Vagina (tissue), 2 donors: ENCODE data around the gene PLEKHS1. TPM values are rescaled to one million over a fixed set of nuclear protein-coding genes. Genes with fewer than 3 reads are reported as not detected.
"Not testable (repeated sequence)": the region's sequence is repeated elsewhere in the genome, so short reads cannot be mapped to it uniquely, and the experiment has no call there.

Experiments used
- DNase-seq, 2 donors: peaks; one replicate each; pipeline ENCODE4 v3.0.0-alpha.2; 2017; ENCODE audit errors: extremely low spot score in 2 of 2
- H3K27ac ChIP-seq: fragments of 200-600 bp; sonication (generic); one replicate; pipeline ENCODE4 v1.5.1; 2019
- H3K27me3 ChIP-seq: fragments of 200-600 bp; sonication (generic); one replicate; pipeline ENCODE4 v1.5.1; 2019
- H3K36me3 ChIP-seq, 2 donors: fragments of 200-600 bp; sonication (generic); one replicate each; pipeline ENCODE4 v1.5.1; 2017 to 2019
- H3K4me1 ChIP-seq: fragments of 200-600 bp; sonication (generic); one replicate; pipeline ENCODE4 v1.5.1; 2019
- H3K4me3 ChIP-seq, 2 donors: fragments of 200-600 bp; sonication (generic); 1 replicate in 1 of 2; 2 replicates in 1 of 2; pipeline ENCODE4 v1.5.1; 2016 to 2019
- H3K9me3 ChIP-seq: fragments of 200-600 bp; sonication (generic); one replicate; pipeline ENCODE4 v1.5.1; 2019
- POLR2A ChIP-seq, 2 donors: fragments of 450-650 bp; IDR thresholded peaks; one replicate each; pipeline ENCODE4 v1.6.1; 2017; ENCODE audit warnings: antibody characterized with exemption in 2 of 2, mild to moderate bottlenecking in 2 of 2, moderate library complexity in 2 of 2
- POLR2AphosphoS5 ChIP-seq, 2 donors: sonication (generic); formaldehyde crosslinking; IDR thresholded peaks; one replicate each; pipeline ENCODE4 v1.9.0; 2017; ENCODE audit warnings: antibody characterized with exemption in 2 of 2, mild to moderate bottlenecking in 2 of 2, low read depth in 1 of 2; ENCODE audit not compliant: insufficient read depth in 1 of 2
- intact Hi-C: fragments of 100-400 bp; cut with DNase I; formaldehyde crosslinking; loops from one replicate; pipeline ENCODE4 v1.15.1; 2023
- microRNA-seq: library from miRNA; unstranded; fragments of <30 nt; microRNA quantifications from one replicate; pipeline ENCODE4, GENCODE V29; 2017; ENCODE audit warnings: borderline number of aligned reads, borderline replicate concordance
- small RNA-seq: library from RNA; depleted of rRNA; stranded (forward); fragments of <200 nt; gene quantifications from one replicate; pipeline ENCODE3, GENCODE V24; 2016
- total RNA-seq: library from RNA; depleted of rRNA; stranded (reverse); fragments of >200 nt; gene quantifications from one replicate; pipeline ENCODE4 v1.2.3, GENCODE V29; 2016
- TF ChIP-seq, protein P1 (sequence below), 3 experiments: fragments of 450-650 bp in 2 of 3; fragments of 200-600 bp in 1 of 3; sonication (generic) in 1 of 3; IDR thresholded peaks; one replicate each; pipeline ENCODE4 v1.5.1; 2017 to 2019; ENCODE audit warnings: antibody characterized with exemption in 3 of 3, mild to moderate bottlenecking in 2 of 3, moderate library complexity in 2 of 3

Gene PLEKHS1
- total RNA-seq, 1 donor from 2014 or later: not detected

DNA sequence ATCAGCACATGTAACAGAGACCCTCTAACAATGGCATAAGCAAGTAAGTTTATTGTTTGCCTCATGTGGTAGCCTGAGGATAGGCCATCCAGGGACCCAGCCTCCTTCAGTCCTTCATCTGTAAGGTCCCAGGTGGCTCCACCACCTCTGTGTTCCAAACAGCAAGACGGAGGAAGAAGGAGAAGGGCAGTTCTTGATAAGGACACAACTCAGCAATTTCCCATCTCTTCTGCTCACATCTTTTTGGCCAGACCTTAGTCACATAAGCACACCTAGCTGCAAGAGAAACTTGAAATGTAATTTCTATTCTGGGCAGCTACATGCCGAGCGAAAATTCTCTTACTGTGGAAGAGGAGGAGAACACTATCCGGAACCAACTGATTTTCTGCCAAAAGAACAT lies 68.5 kb downstream of the PLEKHS1 start:
- Histone ChIP-seq H3K36me3 (no peaks in the 10 kb centered on the region), H3K27me3 (no peaks in the 10 kb centered on the region), H3K4me3 (no peak overlapping the region), H3K9me3 (no peaks in the 10 kb centered on the region), H3K27ac (no peak overlapping the region), H3K4me1 (no peaks in the 10 kb centered on the region)
- intact Hi-C loops: no loop called here
- DNase-seq: no peak
- TF ChIP-seq POLR2AphosphoS5 (IDR thresholded peaks at IDR 0.05; ENCODE audit: insufficient read depth in 1 of 2, low read depth in 1 of 2) (no peak), POLR2A (IDR thresholded peaks at IDR 0.05) (no peak)
- TF ChIP-seq, protein P1, sequence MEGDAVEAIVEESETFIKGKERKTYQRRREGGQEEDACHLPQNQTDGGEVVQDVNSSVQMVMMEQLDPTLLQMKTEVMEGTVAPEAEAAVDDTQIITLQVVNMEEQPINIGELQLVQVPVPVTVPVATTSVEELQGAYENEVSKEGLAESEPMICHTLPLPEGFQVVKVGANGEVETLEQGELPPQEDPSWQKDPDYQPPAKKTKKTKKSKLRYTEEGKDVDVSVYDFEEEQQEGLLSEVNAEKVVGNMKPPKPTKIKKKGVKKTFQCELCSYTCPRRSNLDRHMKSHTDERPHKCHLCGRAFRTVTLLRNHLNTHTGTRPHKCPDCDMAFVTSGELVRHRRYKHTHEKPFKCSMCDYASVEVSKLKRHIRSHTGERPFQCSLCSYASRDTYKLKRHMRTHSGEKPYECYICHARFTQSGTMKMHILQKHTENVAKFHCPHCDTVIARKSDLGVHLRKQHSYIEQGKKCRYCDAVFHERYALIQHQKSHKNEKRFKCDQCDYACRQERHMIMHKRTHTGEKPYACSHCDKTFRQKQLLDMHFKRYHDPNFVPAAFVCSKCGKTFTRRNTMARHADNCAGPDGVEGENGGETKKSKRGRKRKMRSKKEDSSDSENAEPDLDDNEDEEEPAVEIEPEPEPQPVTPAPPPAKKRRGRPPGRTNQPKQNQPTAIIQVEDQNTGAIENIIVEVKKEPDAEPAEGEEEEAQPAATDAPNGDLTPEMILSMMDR (IDR thresholded peaks at IDR 0.05): no peak

DNA sequence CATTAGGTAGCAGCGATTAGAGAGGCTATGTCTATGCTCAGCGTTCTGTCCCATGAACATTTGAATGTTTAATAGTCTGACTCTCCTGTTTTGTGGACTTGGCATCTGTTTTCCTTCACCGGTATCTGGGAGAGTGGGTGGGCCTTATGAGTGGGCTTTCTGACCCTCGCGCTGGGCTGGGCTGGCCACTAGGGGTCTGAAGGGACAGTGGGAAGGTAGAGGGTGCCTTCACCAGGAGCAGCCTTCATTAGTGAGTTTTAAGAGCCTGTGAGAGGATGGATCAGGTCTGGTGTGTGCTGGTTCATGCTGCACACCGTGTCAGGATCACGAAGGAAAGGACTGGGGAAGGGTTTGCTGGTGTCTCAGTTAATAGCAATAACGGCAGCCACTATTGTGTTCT lies 69.0 kb downstream of the PLEKHS1 start:
- DNase-seq: no peak
- H3K36me3 ChIP-seq: no peaks in the 10 kb centered on the region

DNA sequence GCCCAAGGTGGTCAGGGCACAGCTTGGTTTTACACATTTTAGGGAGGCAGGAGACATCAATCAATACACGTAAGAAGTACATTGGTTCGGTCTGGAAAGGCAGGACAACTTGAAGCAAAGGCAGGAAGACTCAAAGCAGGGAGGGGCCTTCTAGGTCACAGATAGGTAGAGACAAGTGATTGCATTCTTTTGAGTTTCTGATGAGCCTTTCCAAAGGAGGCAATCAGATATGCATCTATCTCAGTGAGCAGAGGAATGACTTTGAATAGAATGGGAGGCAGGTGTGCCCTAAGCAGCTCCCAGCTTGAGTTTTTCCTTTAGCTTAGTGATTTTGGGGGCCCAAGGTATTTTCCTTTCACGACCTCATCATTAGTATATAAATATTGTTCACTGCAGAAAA lies 69.8 kb downstream of the PLEKHS1 start:
- intact Hi-C loops, H3K9me3 ChIP-seq, H3K4me1 ChIP-seq, H3K27me3 ChIP-seq, DNase-seq, H3K36me3 ChIP-seq, H3K27ac ChIP-seq, H3K4me3 ChIP-seq: not testable (repeated sequence)

More for the DNA sequence above, 69.0 kb downstream of the PLEKHS1 start:
- TF ChIP-seq POLR2A (IDR thresholded peaks at IDR 0.05) (no peak), POLR2AphosphoS5 (IDR thresholded peaks at IDR 0.05; ENCODE audit: insufficient read depth in 1 of 2, low read depth in 1 of 2) (no peak)
- TF ChIP-seq, protein P1 (IDR thresholded peaks at IDR 0.05): no peak
- H3K9me3 ChIP-seq: no peaks in the 10 kb centered on the region
- no peak overlapping the region for H3K27ac ChIP-seq
- no peaks in the 10 kb centered on the region for H3K27me3 ChIP-seq
- no peaks in the 10 kb centered on the region for H3K4me1 ChIP-seq
- H3K4me3 ChIP-seq: no peak overlapping the region
- intact Hi-C loops: no loop called here

DNA sequence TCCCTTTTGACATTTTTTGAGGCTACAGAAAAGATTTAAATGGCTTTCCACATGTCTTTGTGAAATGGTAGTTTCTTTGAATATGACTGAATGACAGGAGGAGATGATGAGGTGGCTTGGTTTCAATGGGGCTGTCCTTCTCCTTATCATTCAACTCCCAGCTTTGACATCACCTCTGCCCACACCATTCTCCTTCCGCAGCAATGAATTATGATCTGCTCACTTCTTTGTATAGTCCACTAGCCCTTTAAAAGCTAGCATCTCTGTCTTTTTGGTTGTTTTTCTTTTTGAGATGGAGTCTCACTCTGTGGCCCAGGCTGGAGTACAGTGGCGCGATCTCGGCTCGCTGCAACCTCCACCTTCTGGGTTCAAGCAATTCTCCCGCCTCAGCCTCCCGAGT lies 70.7 kb downstream of the PLEKHS1 start:
- DNase-seq: no peak
- Histone ChIP-seq H3K27ac (no peak overlapping the region), H3K27me3 (no peaks in the 10 kb centered on the region), H3K36me3 (no peaks in the 10 kb centered on the region), H3K9me3 (no peaks in the 10 kb centered on the region), H3K4me3 (no peak overlapping the region), H3K4me1 (no peaks in the 10 kb centered on the region)
- TF ChIP-seq, protein P1 (IDR thresholded peaks at IDR 0.05): no peak
- TF ChIP-seq POLR2AphosphoS5 (IDR thresholded peaks at IDR 0.05; ENCODE audit: insufficient read depth in 1 of 2, low read depth in 1 of 2) (no peak), POLR2A (IDR thresholded peaks at IDR 0.05) (no peak)
- intact Hi-C loops: no loop called here

DNA sequence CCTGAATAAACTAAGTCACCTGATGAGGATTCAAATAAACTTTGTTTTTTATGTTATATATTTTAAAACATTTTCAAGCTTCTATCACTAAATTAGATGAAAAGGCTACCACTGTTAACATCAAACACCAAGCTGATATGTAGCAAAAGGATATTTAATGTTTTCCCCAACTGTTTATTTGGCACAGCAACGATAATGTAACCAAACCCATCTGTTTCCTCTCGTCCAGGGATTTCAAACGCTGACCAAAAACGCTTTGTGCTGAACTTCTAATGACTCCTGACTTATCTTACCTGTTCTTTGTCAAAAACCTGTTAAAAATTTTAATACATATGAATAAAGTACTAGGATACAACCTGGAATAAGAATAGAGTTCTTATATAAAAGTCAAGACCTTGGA lies 71.9 kb downstream of the PLEKHS1 start:
- Histone ChIP-seq H3K36me3 (no peaks in the 10 kb centered on the region), H3K27me3 (no peaks in the 10 kb centered on the region), H3K9me3 (no peaks in the 10 kb centered on the region), H3K27ac (no peak overlapping the region), H3K4me1 (no peaks in the 10 kb centered on the region), H3K4me3 (no peak overlapping the region)
- TF ChIP-seq POLR2AphosphoS5 (IDR thresholded peaks at IDR 0.05; ENCODE audit: insufficient read depth in 1 of 2, low read depth in 1 of 2): no peak
- DNase-seq: no peak
- intact Hi-C loops: no loop called here

DNA sequence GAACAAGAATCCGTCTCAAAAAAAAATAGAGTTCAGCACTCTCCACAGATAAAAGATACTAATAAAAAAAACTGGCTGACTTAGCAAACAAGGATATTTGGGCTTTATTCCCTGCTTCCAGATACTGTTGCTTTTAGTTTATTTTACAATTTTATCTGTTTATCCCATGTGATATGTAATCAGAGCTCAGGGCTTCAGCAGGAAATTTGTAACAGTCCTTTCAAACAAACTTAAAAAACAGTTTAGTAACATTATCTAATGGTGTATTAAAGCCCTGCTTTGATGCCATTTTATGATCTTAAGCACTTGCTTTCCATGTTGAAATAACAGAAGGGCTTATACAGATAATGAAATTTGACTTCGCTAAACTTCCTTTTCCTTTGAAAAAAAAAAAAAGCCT lies 74.3 kb downstream of the PLEKHS1 start:
- no peak for DNase-seq
- TF ChIP-seq POLR2A (IDR thresholded peaks at IDR 0.05) (no peak), POLR2AphosphoS5 (IDR thresholded peaks at IDR 0.05; ENCODE audit: insufficient read depth in 1 of 2, low read depth in 1 of 2) (no peak)
- Histone ChIP-seq H3K27me3 (no peaks in the 10 kb centered on the region), H3K9me3 (no peaks in the 10 kb centered on the region), H3K36me3 (no peaks in the 10 kb centered on the region), H3K4me1 (no peaks in the 10 kb centered on the region), H3K4me3 (no peak overlapping the region), H3K27ac (no peak overlapping the region)
- intact Hi-C loops: no loop called here

DNA sequence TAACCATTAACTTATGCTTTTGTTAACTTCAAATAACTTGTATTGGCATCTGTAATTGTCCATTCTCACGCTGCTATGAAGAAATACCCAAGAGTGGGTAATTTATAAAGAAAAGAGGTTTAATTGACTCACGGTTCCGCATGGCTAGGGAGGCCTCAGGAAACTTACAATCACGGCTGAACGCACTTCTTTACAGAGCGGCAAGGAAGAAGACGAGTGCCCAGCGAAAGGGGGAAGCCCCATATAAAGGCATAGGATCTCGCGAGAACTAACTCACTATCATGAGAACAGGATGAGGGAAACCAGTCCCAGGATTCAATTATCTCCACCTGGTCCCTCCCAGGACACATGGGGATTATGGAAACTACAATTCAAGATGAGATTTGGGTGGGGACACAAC lies 77.1 kb downstream of the PLEKHS1 start:
- H3K27ac ChIP-seq, H3K9me3 ChIP-seq, intact Hi-C loops, H3K4me3 ChIP-seq, H3K4me1 ChIP-seq, H3K27me3 ChIP-seq, DNase-seq, H3K36me3 ChIP-seq: not testable (repeated sequence)

Small RNAs within 50 kb of the gene (microRNA-seq; reads per million reads assigned to microRNA genes)
- not detected for gene MIR4483

Small RNAs within 50 kb of the gene (small RNA-seq; reads per million reads assigned to genes)
- not detected for gene RF00560

Other genes with a start within 250 kb of the PLEKHS1 start
- gene HABP2, start 198.6 kb upstream of the PLEKHS1 start, total RNA-seq: not detected
- gene NRAP, start 87.6 kb upstream of the PLEKHS1 start, total RNA-seq: not detected
- 13.8 TPM for gene CASP7, start 71.8 kb upstream of the PLEKHS1 start, total RNA-seq
- 3.9 TPM for gene DCLRE1A, start 102.4 kb downstream of the PLEKHS1 start, total RNA-seq
- 16.7 TPM for gene NHLRC2, start 103.0 kb downstream of the PLEKHS1 start, total RNA-seq